Ishikawa (cell line): ENCODE measurements around the gene IFI27L2.

Experiments used
- CEBPB ChIP-seq: IDR thresholded peaks from 2 replicates; pipeline ENCODE4 v1.6.1; 2012
- CREB1 ChIP-seq: IDR thresholded peaks from 2 replicates; pipeline ENCODE4 v1.6.1; 2012; ENCODE audit warnings: low read depth
- EGR1 ChIP-seq: IDR thresholded peaks from 2 replicates; pipeline ENCODE4 v1.6.1; 2012
- EP300 ChIP-seq: IDR thresholded peaks from 2 replicates; pipeline ENCODE4 v1.6.1; 2012; ENCODE audit warnings: borderline replicate concordance
- FOXM1 ChIP-seq: IDR thresholded peaks from 2 replicates; pipeline ENCODE4 v1.6.1; 2012; ENCODE audit warnings: low read depth, borderline replicate concordance
- NFIC ChIP-seq: IDR thresholded peaks from 2 replicates; pipeline ENCODE4 v1.6.1; 2012
- RAD21 ChIP-seq: IDR thresholded peaks from 2 replicates; pipeline ENCODE4 v1.6.1; 2012; ENCODE audit warnings: low read depth
- TAF1 ChIP-seq: IDR thresholded peaks from 2 replicates; pipeline ENCODE4 v1.6.1; 2012; ENCODE audit warnings: low read depth, mild to moderate bottlenecking
- TCF12 ChIP-seq: IDR thresholded peaks from 2 replicates; pipeline ENCODE4 v1.6.1; 2012; ENCODE audit warnings: low read depth
- TEAD4 ChIP-seq: IDR thresholded peaks from 2 replicates; pipeline ENCODE4 v1.6.1; 2012
- YY1 ChIP-seq: IDR thresholded peaks from 2 replicates; pipeline ENCODE4 v1.6.1; 2012; ENCODE audit warnings: low read depth
- ZBTB7A ChIP-seq: IDR thresholded peaks from 2 replicates; pipeline ENCODE4 v1.6.1; 2012; ENCODE audit warnings: low read depth
- TF ChIP-seq, protein P1 (sequence below): IDR thresholded peaks from 2 replicates; pipeline ENCODE4 v1.6.1; 2012
- TF ChIP-seq, protein P2 (sequence below): IDR thresholded peaks from 2 replicates; pipeline ENCODE4 v1.6.1; 2012
- TF ChIP-seq, protein P3 (sequence below): IDR thresholded peaks from 2 replicates; pipeline ENCODE4 v1.6.1; 2012; ENCODE audit warnings: low read depth, mild to moderate bottlenecking

The IFI27L2 gene

DNA sequence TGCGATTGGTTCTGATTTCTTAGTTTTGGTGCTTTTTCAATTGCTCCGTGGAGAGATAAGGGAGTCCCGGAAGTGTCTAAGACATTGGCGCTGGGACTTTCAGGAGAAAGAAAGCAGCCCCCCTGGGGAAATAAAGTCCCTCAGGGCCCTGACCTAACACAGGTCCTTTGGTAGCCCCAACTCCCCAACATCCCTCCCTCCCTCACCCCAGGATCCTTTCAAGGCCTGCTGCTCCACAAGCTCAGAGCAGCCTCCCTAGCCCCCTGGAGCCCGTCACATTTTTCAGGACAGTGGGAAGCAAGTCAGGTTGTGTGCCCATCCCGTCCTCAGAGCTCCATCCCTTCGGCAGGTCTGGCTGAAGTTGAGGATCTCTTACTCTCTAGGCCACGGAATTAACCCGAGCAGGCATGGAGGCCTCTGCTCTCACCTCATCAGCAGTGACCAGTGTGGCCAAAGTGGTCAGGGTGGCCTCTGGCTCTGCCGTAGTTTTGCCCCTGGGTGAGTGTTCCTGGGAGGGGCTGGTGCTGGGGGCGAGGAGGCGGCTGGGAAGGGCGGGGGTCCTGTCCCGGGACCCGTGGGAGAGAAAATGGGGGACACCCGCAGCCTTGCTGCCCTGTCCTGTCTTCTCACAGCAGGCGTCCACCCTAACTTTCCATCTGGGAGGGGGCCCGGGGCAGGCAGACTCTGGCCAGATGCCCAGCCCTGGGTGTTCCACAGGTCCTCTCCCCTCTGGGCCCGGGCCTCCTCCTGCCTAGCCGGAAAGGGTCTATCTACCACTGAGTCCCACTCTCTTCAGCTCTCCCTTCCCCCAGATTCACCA lies 17.9 kb downstream of the IFI27L2 start:
- TF ChIP-seq CREB1 (no peak), YY1 (no peak), TCF12 (no peak), EP300 (no peak), RAD21 (no peak), TAF1 (no peak), CEBPB (no peak), TEAD4 (no peak), ZBTB7A (no peak), EGR1 (no peak), FOXM1 (no peak), NFIC (no peak)
- TF ChIP-seq, protein P1, sequence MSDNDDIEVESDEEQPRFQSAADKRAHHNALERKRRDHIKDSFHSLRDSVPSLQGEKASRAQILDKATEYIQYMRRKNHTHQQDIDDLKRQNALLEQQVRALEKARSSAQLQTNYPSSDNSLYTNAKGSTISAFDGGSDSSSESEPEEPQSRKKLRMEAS, result no peak
- TF ChIP-seq, protein P2, sequence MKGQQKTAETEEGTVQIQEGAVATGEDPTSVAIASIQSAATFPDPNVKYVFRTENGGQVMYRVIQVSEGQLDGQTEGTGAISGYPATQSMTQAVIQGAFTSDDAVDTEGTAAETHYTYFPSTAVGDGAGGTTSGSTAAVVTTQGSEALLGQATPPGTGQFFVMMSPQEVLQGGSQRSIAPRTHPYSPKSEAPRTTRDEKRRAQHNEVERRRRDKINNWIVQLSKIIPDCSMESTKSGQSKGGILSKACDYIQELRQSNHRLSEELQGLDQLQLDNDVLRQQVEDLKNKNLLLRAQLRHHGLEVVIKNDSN, result no peak
- TF ChIP-seq, protein P3, sequence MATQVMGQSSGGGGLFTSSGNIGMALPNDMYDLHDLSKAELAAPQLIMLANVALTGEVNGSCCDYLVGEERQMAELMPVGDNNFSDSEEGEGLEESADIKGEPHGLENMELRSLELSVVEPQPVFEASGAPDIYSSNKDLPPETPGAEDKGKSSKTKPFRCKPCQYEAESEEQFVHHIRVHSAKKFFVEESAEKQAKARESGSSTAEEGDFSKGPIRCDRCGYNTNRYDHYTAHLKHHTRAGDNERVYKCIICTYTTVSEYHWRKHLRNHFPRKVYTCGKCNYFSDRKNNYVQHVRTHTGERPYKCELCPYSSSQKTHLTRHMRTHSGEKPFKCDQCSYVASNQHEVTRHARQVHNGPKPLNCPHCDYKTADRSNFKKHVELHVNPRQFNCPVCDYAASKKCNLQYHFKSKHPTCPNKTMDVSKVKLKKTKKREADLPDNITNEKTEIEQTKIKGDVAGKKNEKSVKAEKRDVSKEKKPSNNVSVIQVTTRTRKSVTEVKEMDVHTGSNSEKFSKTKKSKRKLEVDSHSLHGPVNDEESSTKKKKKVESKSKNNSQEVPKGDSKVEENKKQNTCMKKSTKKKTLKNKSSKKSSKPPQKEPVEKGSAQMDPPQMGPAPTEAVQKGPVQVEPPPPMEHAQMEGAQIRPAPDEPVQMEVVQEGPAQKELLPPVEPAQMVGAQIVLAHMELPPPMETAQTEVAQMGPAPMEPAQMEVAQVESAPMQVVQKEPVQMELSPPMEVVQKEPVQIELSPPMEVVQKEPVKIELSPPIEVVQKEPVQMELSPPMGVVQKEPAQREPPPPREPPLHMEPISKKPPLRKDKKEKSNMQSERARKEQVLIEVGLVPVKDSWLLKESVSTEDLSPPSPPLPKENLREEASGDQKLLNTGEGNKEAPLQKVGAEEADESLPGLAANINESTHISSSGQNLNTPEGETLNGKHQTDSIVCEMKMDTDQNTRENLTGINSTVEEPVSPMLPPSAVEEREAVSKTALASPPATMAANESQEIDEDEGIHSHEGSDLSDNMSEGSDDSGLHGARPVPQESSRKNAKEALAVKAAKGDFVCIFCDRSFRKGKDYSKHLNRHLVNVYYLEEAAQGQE, result no peak

DNA sequence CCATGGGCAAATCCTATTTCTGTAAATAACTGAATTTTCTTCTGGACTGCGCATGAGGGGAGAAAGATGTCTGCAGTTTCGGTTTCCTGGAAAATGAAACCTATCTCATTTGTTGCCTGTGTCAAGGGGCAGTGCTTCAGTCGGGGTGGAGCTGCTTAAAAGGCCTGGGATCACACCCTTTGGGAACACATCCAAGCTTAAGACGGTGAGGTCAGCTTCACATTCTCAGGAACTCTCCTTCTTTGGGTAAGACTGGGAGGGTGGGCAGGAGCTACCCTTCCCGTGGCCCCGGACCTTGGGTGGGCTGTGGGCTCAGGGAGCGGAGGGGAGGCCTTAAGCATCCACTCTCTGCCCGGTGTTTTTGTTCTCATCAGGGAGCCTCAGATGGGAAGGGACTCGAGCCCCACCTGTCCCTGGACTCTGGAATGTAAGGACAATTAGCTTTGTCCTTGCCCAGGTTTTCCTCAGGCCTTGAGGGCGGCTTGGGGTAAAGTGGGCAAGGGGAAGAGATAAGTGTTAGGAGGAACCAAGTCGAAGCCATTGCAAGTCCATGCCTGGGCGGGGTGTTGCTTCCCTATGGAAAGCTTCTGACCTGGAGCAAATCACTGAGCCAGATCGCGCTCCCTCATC lies 18.7 kb downstream of the IFI27L2 start, which contains the start of gene IFI27:
IFI27 (plus strand) TSS at position 185 of the 630 bp plus-strand sequence.
- TF ChIP-seq EGR1, result no peak
- TF ChIP-seq TEAD4, result 0 out of 2 replicates have a peak, but pooled peaks have one; percentile 8
- TF ChIP-seq EP300, result no peak
- no peak for TF ChIP-seq YY1
- no peak for TF ChIP-seq ZBTB7A

DNA sequence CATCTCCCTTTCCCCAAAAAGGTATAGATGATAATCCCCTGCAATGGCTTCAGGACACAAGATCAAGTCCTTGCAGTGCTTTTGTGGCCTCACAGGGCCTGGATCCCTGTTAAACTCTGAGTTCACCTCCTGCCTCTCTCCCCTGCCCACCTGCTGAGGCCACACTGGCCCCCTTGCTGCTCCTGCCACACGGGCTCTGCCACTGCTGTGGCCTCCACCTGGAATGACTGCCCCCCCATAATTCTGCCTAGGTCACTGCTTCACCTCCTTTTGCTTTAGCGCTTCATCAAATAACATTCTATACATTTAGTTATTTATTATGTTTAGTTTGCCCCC lies 19.5 kb downstream of the IFI27L2 start:
- no peak for TF ChIP-seq ZBTB7A
- TF ChIP-seq NFIC, result no peak
- no peak for TF ChIP-seq TEAD4
- TF ChIP-seq TAF1, result no peak
- TF ChIP-seq EGR1, result no peak
- TF ChIP-seq FOXM1, result no peak
- TF ChIP-seq RAD21, result no peak
- no peak for TF ChIP-seq YY1
- TF ChIP-seq, protein P3, result no peak
- TF ChIP-seq, protein P2, result no peak
- no peak for TF ChIP-seq CEBPB
- no peak for TF ChIP-seq CREB1
- TF ChIP-seq, protein P1, result no peak
- no peak for TF ChIP-seq TCF12
- no peak for TF ChIP-seq EP300

DNA sequence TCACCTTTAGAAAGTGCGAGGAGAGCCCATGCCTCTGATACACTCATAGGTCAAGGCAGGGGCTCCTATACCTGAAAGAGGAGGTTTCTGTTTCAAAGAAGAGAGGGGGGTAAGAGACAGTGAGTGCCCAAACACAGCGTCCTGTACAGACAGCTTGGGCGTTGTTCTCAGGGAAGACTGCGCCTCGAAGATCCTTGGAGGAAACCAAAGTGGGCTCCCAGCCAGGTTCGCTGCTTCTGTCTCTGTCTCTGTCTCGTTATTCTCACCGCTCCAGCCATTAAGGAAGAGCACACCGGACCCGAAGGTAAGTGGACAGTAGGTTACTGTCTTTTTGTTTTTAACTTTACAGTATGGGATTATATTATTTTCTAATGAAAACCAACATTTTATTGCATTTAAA lies 24.7 kb downstream of the IFI27L2 start:
- TF ChIP-seq TEAD4 (no peak), CEBPB (no peak), EGR1 (no peak), TCF12 (no peak), YY1 (no peak), EP300 (no peak), FOXM1 (no peak), ZBTB7A (no peak), TAF1 (no peak)
- TF ChIP-seq, protein P2, result no peak
- TF ChIP-seq, protein P1, result no peak
